Stimulated activated naive B cell treated with anti-CD40 and anti-IgM and Interleukin-4, amounts not matched to agents 10 μg/mL and 1 μg/mL and 100 μg/mL, for 72 hours (primary cell): Measurements from ENCODE around the gene RALB.
"Not testable (repeated sequence)": the region's sequence is repeated elsewhere in the genome, so short reads cannot be mapped to it uniquely, and the experiment has no call there.

ENCODE experiments used
- ATAC-seq, 2 donors: fragments of 150-1000 bp; cut with Tn5 transposase; replicated peaks; 2 replicates each; pipeline ENCODE4 v1.10.0; 2021; ENCODE audit warnings: moderate library complexity in 1 of 2
- DNase-seq: peaks from one replicate; pipeline ENCODE4 v3.0.0; 2021
- H3K27ac Mint-ChIP-seq: one replicate; pipeline ENCODE4 v1.8.0; 2022; ENCODE audit warnings: mild to moderate bottlenecking, mixed read lengths
- H3K27me3 Mint-ChIP-seq, 2 donors: one replicate each; pipeline ENCODE4 v1.8.0; 2022; ENCODE audit warnings: mixed read lengths in 2 of 2
- H3K36me3 Mint-ChIP-seq, 2 donors: one replicate each; pipeline ENCODE4 v1.8.0; 2022; ENCODE audit warnings: mixed read lengths in 2 of 2, mild to moderate bottlenecking in 1 of 2
- H3K4me1 Mint-ChIP-seq, 2 donors: one replicate each; pipeline ENCODE4 v1.8.0; 2022; ENCODE audit warnings: mixed read lengths in 2 of 2, mild to moderate bottlenecking in 1 of 2
- H3K4me3 Mint-ChIP-seq, 2 donors: one replicate each; pipeline ENCODE4 v1.8.0; 2022; ENCODE audit warnings: mild to moderate bottlenecking in 2 of 2, mixed read lengths in 2 of 2, moderate library complexity in 1 of 2
- H3K9me3 Mint-ChIP-seq, 2 donors: one replicate each; pipeline ENCODE4 v1.8.0; 2022; ENCODE audit warnings: mixed read lengths in 2 of 2, mild to moderate bottlenecking in 1 of 2

RALB gene

DNA sequence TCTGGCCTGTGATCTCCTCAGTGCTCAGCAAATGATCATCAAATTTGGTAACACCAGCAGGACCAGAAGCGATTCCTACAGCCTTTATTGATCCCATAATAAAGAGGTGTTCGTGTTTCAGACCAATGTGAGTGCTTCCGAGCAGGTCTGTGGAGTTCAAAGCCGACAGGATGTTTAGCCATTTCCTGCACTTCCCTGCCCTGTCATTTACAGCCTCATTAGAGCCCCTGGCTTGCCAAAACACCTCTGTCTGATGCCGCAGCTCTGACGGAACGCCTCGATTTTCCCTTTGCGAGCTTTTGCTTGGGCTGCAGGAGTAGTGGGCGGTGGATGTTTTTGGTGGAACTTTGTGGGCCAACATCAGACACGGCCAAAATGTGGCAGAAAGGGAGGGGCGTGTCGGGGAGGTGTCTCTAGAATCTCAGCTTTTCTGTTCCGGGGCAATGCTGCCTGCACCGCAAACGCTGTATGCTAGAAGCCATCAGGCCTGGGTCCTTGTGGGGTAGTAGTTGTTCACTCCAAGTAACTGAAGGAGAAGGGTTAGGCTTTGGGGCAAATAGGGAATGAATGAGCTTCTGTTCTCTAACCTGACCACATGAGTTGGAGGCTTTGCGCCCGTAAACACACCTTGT is 67.2 kb downstream of the RALB start:
- H3K27me3 Mint-ChIP-seq, result peaks cover 19 to 29% of the 10 kb centered on the region in 2 donors

DNA sequence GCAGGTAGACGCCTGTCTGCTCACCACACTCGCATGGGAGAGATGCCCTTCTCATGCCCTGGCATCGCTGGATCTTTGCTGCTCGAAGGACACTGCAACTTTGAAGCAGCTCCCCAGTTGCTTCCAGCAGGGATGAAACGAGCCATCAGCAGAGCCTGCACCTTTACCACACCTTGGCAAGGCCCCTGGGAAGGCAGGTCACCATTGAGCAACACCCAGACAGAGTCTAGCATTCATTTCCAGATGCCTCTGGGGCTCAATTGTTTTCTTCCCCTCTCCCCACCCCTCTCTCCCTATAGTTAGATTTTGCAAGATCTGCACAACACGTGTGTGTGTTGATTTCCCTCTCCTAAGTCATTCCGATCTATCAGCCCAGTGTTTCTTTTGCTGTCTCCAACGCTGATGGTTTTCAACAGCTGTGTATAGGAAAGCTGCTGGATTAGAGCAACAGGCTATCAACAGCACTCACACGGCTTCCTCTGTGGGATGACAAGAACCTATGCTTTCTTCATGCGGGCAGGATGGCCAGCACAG is 67.7 kb downstream of the RALB start:
- no peaks in the 10 kb centered on the region for H3K9me3 Mint-ChIP-seq
- H3K4me1 Mint-ChIP-seq, result no peaks in the 10 kb centered on the region
- peaks cover 0 to 5% of the 10 kb centered on the region in 2 donors for H3K36me3 Mint-ChIP-seq
- H3K4me3 Mint-ChIP-seq, result no peak overlapping the region
- peaks cover 14 to 23% of the 10 kb centered on the region in 2 donors for H3K27me3 Mint-ChIP-seq
- H3K27ac Mint-ChIP-seq, result no peak overlapping the region
- DNase-seq (no peak), ATAC-seq (no peak)

More for the DNA sequence above, 67.2 kb downstream of the RALB start:
- no peaks in the 10 kb centered on the region for H3K9me3 Mint-ChIP-seq
- ATAC-seq, result no peak
- H3K36me3 Mint-ChIP-seq, result peaks cover 4 to 9% of the 10 kb centered on the region in 2 donors
- no peak overlapping the region for H3K4me3 Mint-ChIP-seq
- H3K4me1 Mint-ChIP-seq, result peaks cover 0 to 5% of the 10 kb centered on the region in 2 donors
- H3K27ac Mint-ChIP-seq, result no peak overlapping the region
- DNase-seq, result no peak

- peaks cover 9 to 17% of the 10 kb centered on the region in 2 donors for H3K27me3 Mint-ChIP-seq
- not testable (repeated sequence) for H3K9me3 Mint-ChIP-seq, H3K27ac Mint-ChIP-seq, H3K36me3 Mint-ChIP-seq, ATAC-seq, H3K4me3 Mint-ChIP-seq, H3K4me1 Mint-ChIP-seq, DNase-seq
Measured at GRCh38 chr2:120320887-120321556, 68.4 kb downstream of the RALB start.

DNA sequence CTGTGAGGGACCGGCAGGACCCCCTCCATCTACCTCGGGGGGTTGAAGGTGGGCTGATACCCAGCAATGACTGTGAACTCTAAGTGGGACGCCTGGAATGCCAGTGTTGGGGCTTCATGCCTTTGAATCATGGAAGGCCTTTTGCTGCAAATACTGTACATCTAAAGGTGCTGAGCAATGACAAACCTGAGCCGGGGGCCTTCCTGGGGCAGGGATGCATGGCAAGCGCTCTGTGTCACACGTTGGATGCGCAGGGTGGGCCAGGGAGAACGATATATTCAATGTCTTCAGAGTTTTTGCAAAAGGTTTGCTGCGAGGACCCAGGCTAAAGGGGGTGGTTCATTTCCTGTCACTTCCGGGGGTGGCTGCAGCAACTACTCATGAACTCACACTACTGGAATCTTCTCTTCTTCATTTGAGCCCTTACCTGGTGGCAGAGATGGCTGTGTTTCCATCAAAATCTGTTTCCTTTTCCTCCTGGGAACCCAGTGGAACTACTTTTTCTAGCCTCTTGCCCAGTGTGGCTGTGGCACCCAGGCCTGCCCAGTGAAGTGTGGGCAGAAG is 69.2 kb downstream of the RALB start:
- no peaks in the 10 kb centered on the region for H3K9me3 Mint-ChIP-seq
- H3K27me3 Mint-ChIP-seq, result peaks cover 10 to 12% of the 10 kb centered on the region in 2 donors
- H3K36me3 Mint-ChIP-seq, result peaks cover 0 to 2% of the 10 kb centered on the region in 2 donors
- no peak for DNase-seq
- H3K4me3 Mint-ChIP-seq, result no peak overlapping the region
- no peaks in the 10 kb centered on the region for H3K4me1 Mint-ChIP-seq
- no peak for ATAC-seq
- no peak overlapping the region for H3K27ac Mint-ChIP-seq

DNA sequence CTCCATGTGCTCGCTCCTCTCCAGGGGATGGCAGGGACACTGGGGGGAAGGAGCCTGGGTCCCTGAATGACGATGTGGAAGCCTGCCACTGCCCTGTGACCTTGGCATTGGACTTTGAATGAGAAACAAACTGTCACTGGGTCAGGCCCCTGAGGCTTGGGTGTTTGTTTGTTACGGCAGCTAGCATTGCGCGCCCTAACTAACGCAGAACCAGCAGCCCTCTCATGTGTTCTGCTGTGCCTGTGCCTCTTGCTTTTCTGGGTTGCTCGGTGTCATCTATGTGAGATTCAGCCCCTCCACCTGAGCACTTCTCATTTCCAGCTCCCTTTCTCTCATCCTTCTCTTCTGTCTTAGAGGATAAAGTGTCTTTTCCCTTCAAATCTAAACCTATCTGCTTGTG is 69.7 kb downstream of the RALB start:
- DNase-seq (no peak), ATAC-seq (no peak)
- Mint-ChIP-seq H3K4me3 (no peak overlapping the region), H3K27me3 (peaks cover 15 to 17% of the 10 kb centered on the region in 2 donors), H3K36me3 (peaks cover 0 to 2% of the 10 kb centered on the region in 2 donors), H3K4me1 (no peaks in the 10 kb centered on the region), H3K27ac (no peak overlapping the region), H3K9me3 (no peaks in the 10 kb centered on the region)

GRCh38 chr2:120323214-120323613 is 70.6 kb downstream of the RALB start:
- DNase-seq (no peak), ATAC-seq (no peak)
- Mint-ChIP-seq H3K36me3 (peaks cover 0 to 2% of the 10 kb centered on the region in 2 donors), H3K27me3 (peaks cover 19 to 23% of the 10 kb centered on the region in 2 donors), H3K4me3 (no peak overlapping the region), H3K4me1 (no peaks in the 10 kb centered on the region), H3K27ac (no peak overlapping the region), H3K9me3 (no peaks in the 10 kb centered on the region)

- Mint-ChIP-seq H3K4me3 (no peak overlapping the region), H3K27me3 (peaks cover 19 to 29% of the 10 kb centered on the region in 2 donors), H3K9me3 (no peaks in the 10 kb centered on the region), H3K27ac (no peak overlapping the region), H3K36me3 (peaks cover 0 to 2% of the 10 kb centered on the region in 2 donors), H3K4me1 (no peaks in the 10 kb centered on the region)
- DNase-seq, result no peak
- no peak for ATAC-seq
Measured at GRCh38 chr2:120323807-120324399, 71.3 kb downstream of the RALB start.

DNA sequence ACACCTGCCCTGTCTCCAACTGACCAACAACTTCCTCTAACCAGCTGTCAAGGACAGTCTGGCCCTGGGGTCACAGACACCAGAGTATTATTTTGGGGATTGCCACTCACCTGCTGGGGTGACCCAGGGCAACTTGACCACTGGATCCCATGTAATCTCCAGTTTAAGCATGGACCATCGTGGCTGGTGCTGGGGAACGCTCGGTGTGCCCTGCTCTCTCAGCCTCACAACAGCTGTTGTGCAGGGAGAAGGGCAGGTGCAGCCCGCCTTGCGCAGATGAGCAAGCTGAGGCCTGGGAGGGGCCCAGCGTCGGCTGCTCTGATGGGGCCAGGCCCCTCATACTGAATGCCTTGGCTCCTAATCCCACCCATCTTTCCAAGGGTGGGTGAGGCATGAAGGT is 72.3 kb downstream of the RALB start:
- H3K36me3 Mint-ChIP-seq, result peaks cover 0 to 3% of the 10 kb centered on the region in 2 donors
- H3K9me3 Mint-ChIP-seq, result no peaks in the 10 kb centered on the region
- H3K27ac Mint-ChIP-seq, result no peak overlapping the region
- no peak overlapping the region for H3K4me3 Mint-ChIP-seq
- DNase-seq (no peak), ATAC-seq (no peak)
- peaks cover 22 to 34% of the 10 kb centered on the region in 2 donors for H3K27me3 Mint-ChIP-seq
- H3K4me1 Mint-ChIP-seq, result no peaks in the 10 kb centered on the region

- no peaks in the 10 kb centered on the region for H3K9me3 Mint-ChIP-seq
- H3K36me3 Mint-ChIP-seq, result peaks cover 0 to 3% of the 10 kb centered on the region in 2 donors
- no peak overlapping the region for H3K4me3 Mint-ChIP-seq
- no peaks in the 10 kb centered on the region for H3K4me1 Mint-ChIP-seq
- no peak overlapping the region for H3K27ac Mint-ChIP-seq
- ATAC-seq, result no peak
- no peak for DNase-seq
- peaks cover 26 to 43% of the 10 kb centered on the region in 2 donors for H3K27me3 Mint-ChIP-seq
Measured at GRCh38 chr2:120326066-120326465, 73.4 kb downstream of the RALB start.

- Mint-ChIP-seq H3K27me3 (peaks cover 40 to 59% of the 10 kb centered on the region in 2 donors), H3K36me3 (peaks cover 4 to 5% of the 10 kb centered on the region in 2 donors), H3K4me3 (no peak overlapping the region), H3K27ac (no peak overlapping the region), H3K4me1 (peaks cover 0 to 1% of the 10 kb centered on the region in 2 donors), H3K9me3 (peaks cover 2 to 4% of the 10 kb centered on the region in 2 donors)
- DNase-seq (no peak), ATAC-seq (peak; percentile 7 to 22)
Measured at GRCh38 chr2:120330946-120331822, 78.5 kb downstream of the RALB start.

DNA sequence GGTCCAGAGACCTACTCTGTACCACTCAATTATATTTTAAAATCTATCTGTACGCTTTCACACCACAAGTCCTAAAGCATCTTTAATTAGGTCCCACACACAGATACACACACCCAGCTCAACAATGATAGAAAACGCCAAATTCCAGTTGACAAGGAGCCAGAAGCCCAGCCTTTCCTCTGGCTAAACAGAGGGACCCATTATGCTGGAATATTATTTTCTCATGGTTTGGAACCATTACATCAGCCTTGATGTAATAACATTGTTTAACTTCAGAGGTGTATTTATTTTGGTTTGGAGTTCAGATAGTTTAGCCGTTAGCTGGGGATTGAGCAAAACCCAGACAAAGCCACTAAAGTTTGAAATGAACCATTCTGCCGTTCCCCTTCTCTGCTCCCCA is 79.3 kb downstream of the RALB start:
- peaks cover 2 to 4% of the 10 kb centered on the region in 2 donors for H3K9me3 Mint-ChIP-seq
- no peak overlapping the region for H3K27ac Mint-ChIP-seq
- H3K36me3 Mint-ChIP-seq, result peaks cover 4 to 5% of the 10 kb centered on the region in 2 donors
- no peak for ATAC-seq
- no peak overlapping the region for H3K4me3 Mint-ChIP-seq
- H3K4me1 Mint-ChIP-seq, result peaks cover 0 to 1% of the 10 kb centered on the region in 2 donors
- peaks cover 42 to 63% of the 10 kb centered on the region in 2 donors for H3K27me3 Mint-ChIP-seq
- no peak for DNase-seq

GRCh38 chr2:120332384-120332783 is 79.7 kb downstream of the RALB start:
- ATAC-seq (no peak), DNase-seq (no peak)
- no peak overlapping the region for H3K4me3 Mint-ChIP-seq
- H3K27ac Mint-ChIP-seq, result no peak overlapping the region
- H3K9me3 Mint-ChIP-seq, result peaks cover 2 to 4% of the 10 kb centered on the region in 2 donors
- peaks cover 42 to 63% of the 10 kb centered on the region in 2 donors for H3K27me3 Mint-ChIP-seq
- H3K4me1 Mint-ChIP-seq, result peaks cover 0 to 1% of the 10 kb centered on the region in 2 donors
- peaks cover 4 to 5% of the 10 kb centered on the region in 2 donors for H3K36me3 Mint-ChIP-seq

DNA sequence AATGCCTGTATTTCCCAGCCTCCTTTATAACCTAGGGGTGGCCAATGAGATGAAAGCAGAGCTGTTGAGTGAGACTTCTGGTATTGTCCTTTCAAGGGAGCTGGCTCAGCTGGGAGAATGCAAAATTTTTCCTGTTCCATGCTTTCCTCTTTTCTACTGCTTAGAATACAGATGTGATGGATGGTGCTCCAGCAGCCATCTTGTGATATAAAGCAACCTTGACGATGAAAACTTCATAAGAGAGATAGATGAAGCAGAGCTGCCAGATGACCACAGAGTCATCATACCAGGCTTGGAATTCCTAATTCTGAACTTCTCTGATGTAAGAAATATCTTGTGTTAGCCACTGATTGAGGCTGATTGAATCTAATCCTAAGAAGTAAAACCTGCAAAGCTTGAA is 81.4 kb downstream of the RALB start:
- Mint-ChIP-seq H3K36me3 (peaks cover 3 to 5% of the 10 kb centered on the region in 2 donors), H3K27ac (no peak overlapping the region), H3K27me3 (peaks cover 55 to 66% of the 10 kb centered on the region in 2 donors), H3K4me3 (no peak overlapping the region), H3K9me3 (peaks cover 2 to 4% of the 10 kb centered on the region in 2 donors), H3K4me1 (peaks cover 0 to 1% of the 10 kb centered on the region in 2 donors)
- no peak for ATAC-seq
- no peak for DNase-seq
